ENCODE data around the gene GMCL2. TPM values are rescaled to one million over a fixed set of nuclear protein-coding genes. Genes with fewer than 3 reads are reported as not detected.

The GMCL2 gene
- total RNA-seq, 1 experiment from 2014 or later = not detected

- 0 out of 2 replicates have a peak, but pooled peaks have one; percentile 23 for TF ChIP-seq ARID4B (CRISPR knock-in tag; IDR thresholded peaks at IDR 0.05; ENCODE audit: borderline replicate concordance)
- no peak for TF ChIP-seq ATF6 (CRISPR knock-in tag; IDR thresholded peaks at IDR 0.05)
- no peak for TF ChIP-seq TEAD1 (CRISPR knock-in tag; IDR thresholded peaks at IDR 0.05)
- 0 out of 2 replicates have a peak, but pooled peaks have one; percentile 37 for TF ChIP-seq ZNF281 (CRISPR knock-in tag; IDR thresholded peaks at IDR 0.05)
- TF ChIP-seq GABPB1 (CRISPR knock-in tag; IDR thresholded peaks at IDR 0.05) = no peak
- peak; percentile 54; the same call in 1 of the 2 replicates for TF ChIP-seq HMGXB4 (CRISPR knock-in tag; IDR thresholded peaks at IDR 0.05)
- no peak for TF ChIP-seq E2F1 (CRISPR knock-in tag; IDR thresholded peaks at IDR 0.05)
- TF ChIP-seq MAX (CRISPR knock-in tag; IDR thresholded peaks at IDR 0.05) = peak; percentile 88
- TF ChIP-seq ELF4 (CRISPR knock-in tag; IDR thresholded peaks at IDR 0.05; ENCODE audit: low read depth) = no peak
- peak; percentile 77 for TF ChIP-seq ZNF121 (CRISPR knock-in tag; IDR thresholded peaks at IDR 0.05)
- TF ChIP-seq SMAD4 (CRISPR knock-in tag; IDR thresholded peaks at IDR 0.05) = no peak
- no peak for TF ChIP-seq NFE2L1 (CRISPR knock-in tag; IDR thresholded peaks at IDR 0.05)
- TF ChIP-seq PREB (CRISPR knock-in tag; IDR thresholded peaks at IDR 0.05; ENCODE audit: borderline replicate concordance) = no peak
- no peak for TF ChIP-seq AR (CRISPR knock-in tag; IDR thresholded peaks at IDR 0.05)
- TF ChIP-seq SP1 (CRISPR knock-in tag; conservative IDR thresholded peaks at IDR 0.05) = 0 out of 2 replicates have a peak, but pooled peaks have one; percentile 27
- TF ChIP-seq CREB1 (CRISPR knock-in tag; IDR thresholded peaks at IDR 0.05) = no peak
Measured at GRCh38 chr5:178163772-178164735, 23.1 kb downstream of the GMCL2 start (continued).

All from WTC11 (cell line).